IPS-NIHi7 (cell line): Measurements from ENCODE around the gene FGFBP3.

Source experiments
- DNase-seq: peaks from one replicate; pipeline ENCODE4 v3.0.0; 2012; ENCODE audit warnings: mixed read lengths; ENCODE audit errors: extremely low spot score

FGFBP3 gene

GRCh38 chr10:91909117-91909677 lies at the start of gene FGFBP3:
FGFBP3 (minus strand) TSS chr10:91909486; CDS start chr10:91908969, 517 bp downstream.
- peak; percentile 56 for DNase-seq

- no peak for DNase-seq
Measured at GRCh38 chr10:91957091-91957490, 47.8 kb upstream of the FGFBP3 start.

GRCh38 chr10:91955114-91955513 lies 45.8 kb upstream of the FGFBP3 start:
- DNase-seq, result no peak

- no peak for DNase-seq
Measured at GRCh38 chr10:91953600-91954160, 44.4 kb upstream of the FGFBP3 start.

- DNase-seq, result no peak
Measured at GRCh38 chr10:91944880-91945630, 35.8 kb upstream of the FGFBP3 start.

- DNase-seq, result no peak
Measured at GRCh38 chr10:91941426-91941825, 32.1 kb upstream of the FGFBP3 start.

- DNase-seq, result no peak
Measured at GRCh38 chr10:91939653-91940052, 30.4 kb upstream of the FGFBP3 start.

- DNase-seq, result no peak
Measured at GRCh38 chr10:91935886-91936285, 26.6 kb upstream of the FGFBP3 start.

GRCh38 chr10:91932737-91933136 lies 23.5 kb upstream of the FGFBP3 start:
- DNase-seq, result no peak

- no peak for DNase-seq
Measured at GRCh38 chr10:91931526-91932190, 22.4 kb upstream of the FGFBP3 start.

- no peak for DNase-seq
Measured at GRCh38 chr10:91930939-91931338, 21.7 kb upstream of the FGFBP3 start.

GRCh38 chr10:91925022-91925320 lies 15.7 kb upstream of the FGFBP3 start:
- no peak for DNase-seq

GRCh38 chr10:91924212-91925021 lies 15.1 kb upstream of the FGFBP3 start:
- no peak for DNase-seq

GRCh38 chr10:91923371-91924211 lies 14.3 kb upstream of the FGFBP3 start, which contains the start of gene BTAF1:
BTAF1 (plus strand) TSS chr10:91923770; CDS start chr10:91924077, 307 bp downstream.
- peak; percentile 89 for DNase-seq

- DNase-seq, result no peak
Measured at GRCh38 chr10:91919651-91920050, 10.4 kb upstream of the FGFBP3 start.

- DNase-seq, result no peak
Measured at GRCh38 chr10:91910467-91910866, 1.2 kb upstream of the FGFBP3 start.

GRCh38 chr10:91908337-91909116 lies 759 bp downstream of the FGFBP3 start:
- DNase-seq, result peak; percentile 84

- peak; percentile 42 for DNase-seq
Measured at GRCh38 chr10:91907914-91908336, 1.4 kb downstream of the FGFBP3 start.

- DNase-seq, result no peak
Measured at GRCh38 chr10:91907033-91907594, 2.2 kb downstream of the FGFBP3 start.
